ENCODE data around the gene AQP12A. TPM values are rescaled to one million over a fixed set of nuclear protein-coding genes. Genes with fewer than 3 reads are reported as not detected.

AQP12A gene
- total and polyA plus RNA-seq, 9 of the 15 experiments (the other 6 are each of a cell fraction or from before 2014, with no cell fraction given), result not detected

GRCh38 chr2:240645346-240645745 is 46.3 kb upstream of the AQP12A start:
- ChIA-PET POLR2A (no interaction called here), CTCF (ENCODE audit: low intra/inter-chr PET ratio) (no interaction called here)
- no peak for TF ChIP-seq UBTF (IDR thresholded peaks at IDR 0.05; ENCODE audit: borderline replicate concordance in 1 of 2, low read depth in 2 of 2, low read length in 2 of 2)
- TF ChIP-seq FOSL1 (tag; conservative IDR thresholded peaks at IDR 0.05), result no peak
- no peak for TF ChIP-seq HEY1 (CRISPR knock-in tag; IDR thresholded peaks at IDR 0.05; ENCODE audit: borderline replicate concordance)
- TF ChIP-seq HDAC6 (IDR thresholded peaks at IDR 0.05; ENCODE audit: low read depth, low read length), result no peak
- TF ChIP-seq SMARCB1 (IDR thresholded peaks at IDR 0.05; ENCODE audit: insufficient read length, low read depth), result no peak
- TF ChIP-seq SMARCA4 (IDR thresholded peaks at IDR 0.05), result no peak
- no peak for TF ChIP-seq ZEB2 (IDR thresholded peaks at IDR 0.05)
- TF ChIP-seq ATF3 (IDR thresholded peaks at IDR 0.05), result no peak
- TF ChIP-seq ATF3 (CRISPR knock-in tag; conservative IDR thresholded peaks at IDR 0.05), result no peak
- TF ChIP-seq NCOA4 (IDR thresholded peaks at IDR 0.05; ENCODE audit: partially characterized antibody), result no peak
- no peak for TF ChIP-seq HDGF (IDR thresholded peaks at IDR 0.05)
- peaks cover 0 to 7% of the 10 kb centered on the region in 2 experiments; a peak in 1 of 5 replicates for H3K4me1 ChIP-seq (replicated peaks in 1 of 2; ENCODE audit: control insufficient read depth in 2 of 2, insufficient read depth in 2 of 2, low read length in 2 of 2)
- H3K4me2 ChIP-seq (ENCODE audit: insufficient read depth, low read length), result no peak overlapping the region
- no peak overlapping the region for H3K27ac ChIP-seq (ENCODE audit: extremely low read depth, low read depth, low read length)
- ATAC-seq, result no peak
- H4K20me1 ChIP-seq (replicated peaks; ENCODE audit: control insufficient read depth, insufficient read depth, low read length), result no peaks in the 10 kb centered on the region
- H3K9ac ChIP-seq (ENCODE audit: insufficient read depth in 1 of 2, low read depth in 2 of 2, low read length in 2 of 2), result no peak overlapping the region
- FAIRE-seq, result no peak
- no TSS peak for BruUV-seq (replicated peaks)
- in situ Hi-C loops (cut with MboI), result no loop called here
- no peak overlapping the region for H3K4me3 ChIP-seq
- H3K9me1 ChIP-seq (ENCODE audit: control insufficient read depth, insufficient read depth, low read length), result no peaks in the 10 kb centered on the region
- peaks cover 12 to 57% of the 10 kb centered on the region in 2 experiments; a peak in 4 of 5 replicates for H3K27me3 ChIP-seq (ENCODE audit: control insufficient read depth in 2 of 2, insufficient read depth in 2 of 2, low read length in 2 of 2)
- WGBS (ENCODE audit: insufficient coverage, low coverage, missing lambda C conversion rate), result 0% methylated on average over 2 of the region's 10 CpGs
- DNase-seq (ENCODE audit: extremely low read depth in 1 of 4, low spot score in 3 of 4), result no peak
- H3K9me3 ChIP-seq (replicated peaks; ENCODE audit: control insufficient read depth, insufficient read depth, low read depth, low read length), result no peaks in the 10 kb centered on the region
- intact Hi-C loops (cut with micrococcal nuclease), result no loop called here
- H3K79me2 ChIP-seq (ENCODE audit: control insufficient read depth, insufficient read depth, low read length), result no peaks in the 10 kb centered on the region
- H2AFZ ChIP-seq (ENCODE audit: low read depth, low read length), result no peak overlapping the region
- no peaks in the 10 kb centered on the region for H3K36me3 ChIP-seq (ENCODE audit: control insufficient read depth, insufficient read depth, low read length)
